Esophagus muscularis mucosa (tissue), 4 donors: ENCODE data around the gene PTX4. TPM values are rescaled to one million over a fixed set of nuclear protein-coding genes. Genes with fewer than 3 reads are reported as not detected.
A peak's percentile ranks its signal among the peaks of the same experiment; 100 is the strongest.

ENCODE experiments used
- DNase-seq: peaks from one replicate; pipeline ENCODE4 v3.0.0-alpha.2; 2017; ENCODE audit errors: extremely low spot score
- H3K27ac ChIP-seq, 4 donors: fragments of 200-600 bp; sonication (generic); replicated peaks in 1 of 4; 1 replicate in 3 of 4; 2 replicates in 1 of 4; pipeline ENCODE4 v1.5.1; 2016 to 2019; ENCODE audit warnings: mild to moderate bottlenecking in 1 of 4
- H3K27me3 ChIP-seq, 4 donors: fragments of 200-600 bp; sonication (generic); one replicate each; pipeline versions ENCODE4 v1.5.1 to v1.6.0; 2016 to 2019
- H3K36me3 ChIP-seq, 4 donors: fragments of 200-600 bp; sonication (generic); one replicate each; pipeline ENCODE4 v1.5.1; 2016 to 2019
- H3K4me1 ChIP-seq, 4 donors: fragments of 200-600 bp; sonication (generic); one replicate each; pipeline ENCODE4 v1.5.1; 2016 to 2019
- H3K4me3 ChIP-seq, 4 donors: fragments of 200-600 bp; sonication (generic); 1 replicate in 2 of 4; 2 replicates in 2 of 4; pipeline ENCODE4 v1.5.1; 2016 to 2019; ENCODE audit warnings: mild to moderate bottlenecking in 4 of 4, moderate library complexity in 1 of 4
- H3K9me3 ChIP-seq, 4 donors: fragments of 200-600 bp; sonication (generic); 1 replicate in 3 of 4; 2 replicates in 1 of 4; pipeline ENCODE4 v1.5.1; 2016 to 2019
- EP300 ChIP-seq: sonication (generic); formaldehyde crosslinking; IDR thresholded peaks from one replicate; pipeline ENCODE4 v1.6.1; 2017; ENCODE audit warnings: antibody characterized with exemption
- POLR2A ChIP-seq: fragments of 450-650 bp; IDR thresholded peaks from one replicate; pipeline ENCODE4 v1.6.1; 2017; ENCODE audit warnings: antibody characterized with exemption, moderate library complexity, mild to moderate bottlenecking, low read depth
- POLR2AphosphoS5 ChIP-seq, 2 donors: sonication (generic); formaldehyde crosslinking; IDR thresholded peaks; one replicate each; pipeline ENCODE4 v1.6.1; 2017; ENCODE audit warnings: antibody characterized with exemption in 2 of 2
- WGBS: methylation state at CpG from one replicate; pipeline ENCODE4 v1.1.5; 2018; 5-methylcytosine and 5-hydroxymethylcytosine counted together
- intact Hi-C: fragments of 100-400 bp; cut with DNase I; formaldehyde crosslinking; loops from one replicate; pipeline ENCODE4 v1.15.1; 2023
- total RNA-seq, 4 donors: library from RNA; depleted of rRNA; stranded (reverse); fragments of >200 nt; gene quantifications; one replicate each; pipeline versions ENCODE4 v1.1.0 to v1.2.1, GENCODE V29; 2016
- TF ChIP-seq, protein P1 (sequence below), 3 experiments: fragments of 200-600 bp in 2 of 3; fragments of 450-650 bp in 1 of 3; sonication (generic) in 2 of 3; IDR thresholded peaks; one replicate each; pipeline ENCODE4 v1.5.1; 2017 to 2019; ENCODE audit warnings: antibody characterized with exemption in 3 of 3, mild to moderate bottlenecking in 2 of 3, moderate library complexity in 1 of 3

The PTX4 gene
- total RNA-seq, 4 donors from 2014 or later, result 0.39 to 0.75 (median 0.66) TPM; not detected in 1

DNA sequence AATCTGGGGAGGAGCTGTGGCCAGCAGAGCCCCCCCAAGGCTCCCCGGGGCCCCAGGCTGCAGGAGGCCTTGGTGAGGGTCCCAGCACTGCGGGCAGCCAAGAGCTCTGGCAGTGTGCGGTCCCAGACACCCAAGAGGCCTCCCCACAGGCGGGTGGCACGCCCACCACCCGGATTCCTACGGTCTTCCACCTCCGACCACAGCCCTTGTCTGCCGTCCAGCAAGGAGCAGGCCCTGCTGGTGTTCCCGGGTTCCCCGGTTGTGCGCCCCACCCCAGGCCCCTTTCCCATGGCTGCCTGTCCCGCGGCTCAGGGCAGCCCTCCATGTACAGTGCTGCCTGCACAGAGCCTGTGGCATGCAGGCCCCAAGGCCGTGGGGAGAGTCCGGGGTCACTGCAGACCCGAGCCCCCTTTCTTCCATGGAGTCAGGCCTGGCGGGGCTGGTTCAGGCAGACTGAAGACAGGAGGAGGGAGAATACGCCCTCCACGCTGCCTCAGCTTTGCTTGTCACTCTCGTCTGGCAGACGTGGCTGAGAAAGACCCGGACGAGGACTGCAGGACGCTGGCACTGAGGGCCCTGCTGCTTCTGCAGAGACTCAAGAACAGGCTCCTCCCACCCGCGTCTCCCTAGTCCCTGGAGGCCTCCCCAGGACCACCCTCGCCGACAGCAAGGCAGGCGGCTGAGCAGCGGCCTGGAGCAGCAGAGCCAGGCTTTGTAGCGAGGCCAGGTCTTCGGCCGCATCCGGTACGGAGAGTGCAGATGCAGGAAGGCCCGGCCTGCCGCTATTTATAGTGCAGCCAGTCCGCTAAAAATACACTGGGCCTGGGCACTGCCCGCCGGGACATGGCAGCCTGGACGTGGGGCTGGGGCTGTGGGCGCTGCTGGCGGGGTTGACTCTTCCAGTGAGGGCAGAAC, 20.8 kb upstream of the PTX4 start:
- 88% methylated on average over 16 of the region's 44 CpGs for WGBS
- intact Hi-C loops, result no loop called here
- peak overlapping the region; percentile 55 to 74 (median 66) for H3K27ac ChIP-seq
- H3K27me3 ChIP-seq, result no peaks in the 10 kb centered on the region
- peaks cover 16 to 24% (median 21%) of the 10 kb centered on the region in 4 donors for H3K4me1 ChIP-seq
- peaks cover 0 to 5% (median 0%) of the 10 kb centered on the region in 4 donors for H3K9me3 ChIP-seq
- TF ChIP-seq, protein P1, sequence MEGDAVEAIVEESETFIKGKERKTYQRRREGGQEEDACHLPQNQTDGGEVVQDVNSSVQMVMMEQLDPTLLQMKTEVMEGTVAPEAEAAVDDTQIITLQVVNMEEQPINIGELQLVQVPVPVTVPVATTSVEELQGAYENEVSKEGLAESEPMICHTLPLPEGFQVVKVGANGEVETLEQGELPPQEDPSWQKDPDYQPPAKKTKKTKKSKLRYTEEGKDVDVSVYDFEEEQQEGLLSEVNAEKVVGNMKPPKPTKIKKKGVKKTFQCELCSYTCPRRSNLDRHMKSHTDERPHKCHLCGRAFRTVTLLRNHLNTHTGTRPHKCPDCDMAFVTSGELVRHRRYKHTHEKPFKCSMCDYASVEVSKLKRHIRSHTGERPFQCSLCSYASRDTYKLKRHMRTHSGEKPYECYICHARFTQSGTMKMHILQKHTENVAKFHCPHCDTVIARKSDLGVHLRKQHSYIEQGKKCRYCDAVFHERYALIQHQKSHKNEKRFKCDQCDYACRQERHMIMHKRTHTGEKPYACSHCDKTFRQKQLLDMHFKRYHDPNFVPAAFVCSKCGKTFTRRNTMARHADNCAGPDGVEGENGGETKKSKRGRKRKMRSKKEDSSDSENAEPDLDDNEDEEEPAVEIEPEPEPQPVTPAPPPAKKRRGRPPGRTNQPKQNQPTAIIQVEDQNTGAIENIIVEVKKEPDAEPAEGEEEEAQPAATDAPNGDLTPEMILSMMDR (IDR thresholded peaks at IDR 0.05), result no peak
- TF ChIP-seq POLR2AphosphoS5 (IDR thresholded peaks at IDR 0.05), result peak; percentile 54 to 64
- H3K4me3 ChIP-seq, result no peak overlapping the region
- H3K36me3 ChIP-seq, result peaks cover 7 to 89% (median 66%) of the 10 kb centered on the region in 4 donors
- no peak for DNase-seq

DNA sequence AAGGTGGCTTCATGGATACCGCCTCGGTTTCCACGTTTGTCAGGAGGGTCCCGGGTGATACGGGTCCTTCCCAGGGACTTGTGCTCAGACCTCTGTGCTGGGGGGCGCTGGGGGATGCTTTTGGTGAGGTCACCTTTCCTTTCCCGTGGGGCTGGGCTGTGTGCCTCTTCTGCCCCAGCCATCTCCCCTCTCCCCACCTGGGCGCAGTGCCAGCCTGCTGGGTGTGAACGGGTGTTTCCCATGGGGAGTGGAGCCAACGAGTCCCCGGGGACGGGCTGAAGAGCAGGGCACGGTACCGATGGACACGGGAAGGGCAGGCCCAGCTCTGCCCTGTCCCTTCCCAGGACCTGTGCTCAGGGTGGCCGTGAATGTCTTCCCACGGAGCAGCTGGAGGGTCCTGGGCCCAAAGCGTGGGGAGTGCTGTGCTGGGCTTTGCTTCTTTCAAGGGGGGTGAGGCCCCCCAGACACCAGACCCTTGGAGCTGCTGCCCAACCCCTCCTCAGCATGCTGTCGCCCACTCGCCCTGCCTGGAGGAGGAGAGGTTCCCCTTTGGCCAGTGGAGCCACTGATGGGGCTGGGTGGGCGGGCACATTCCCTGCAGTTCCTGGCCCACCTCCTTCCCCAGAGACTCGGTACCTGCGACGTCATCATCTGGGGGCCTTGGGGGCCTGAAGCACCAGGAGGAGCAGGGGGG, 19.9 kb upstream of the PTX4 start:
- 89% methylated on average over 13 of the region's 24 CpGs for WGBS
- TF ChIP-seq POLR2AphosphoS5 (IDR thresholded peaks at IDR 0.05), result no peak
- TF ChIP-seq, protein P1 (IDR thresholded peaks at IDR 0.05), result no peak
- no peak for TF ChIP-seq POLR2A
- no peak for TF ChIP-seq EP300
- intact Hi-C loops, result no loop called here
- Histone ChIP-seq H3K36me3 (peaks cover 7 to 85% (median 69%) of the 10 kb centered on the region in 4 donors), H3K4me1 (peaks cover 16 to 24% (median 21%) of the 10 kb centered on the region in 4 donors), H3K9me3 (no peaks in the 10 kb centered on the region), H3K27me3 (no peaks in the 10 kb centered on the region), H3K27ac (peak overlapping the region in 3 of 4 donors; percentile 55 to 74 (median 67)), H3K4me3 (no peak overlapping the region)
- no peak for DNase-seq

DNA sequence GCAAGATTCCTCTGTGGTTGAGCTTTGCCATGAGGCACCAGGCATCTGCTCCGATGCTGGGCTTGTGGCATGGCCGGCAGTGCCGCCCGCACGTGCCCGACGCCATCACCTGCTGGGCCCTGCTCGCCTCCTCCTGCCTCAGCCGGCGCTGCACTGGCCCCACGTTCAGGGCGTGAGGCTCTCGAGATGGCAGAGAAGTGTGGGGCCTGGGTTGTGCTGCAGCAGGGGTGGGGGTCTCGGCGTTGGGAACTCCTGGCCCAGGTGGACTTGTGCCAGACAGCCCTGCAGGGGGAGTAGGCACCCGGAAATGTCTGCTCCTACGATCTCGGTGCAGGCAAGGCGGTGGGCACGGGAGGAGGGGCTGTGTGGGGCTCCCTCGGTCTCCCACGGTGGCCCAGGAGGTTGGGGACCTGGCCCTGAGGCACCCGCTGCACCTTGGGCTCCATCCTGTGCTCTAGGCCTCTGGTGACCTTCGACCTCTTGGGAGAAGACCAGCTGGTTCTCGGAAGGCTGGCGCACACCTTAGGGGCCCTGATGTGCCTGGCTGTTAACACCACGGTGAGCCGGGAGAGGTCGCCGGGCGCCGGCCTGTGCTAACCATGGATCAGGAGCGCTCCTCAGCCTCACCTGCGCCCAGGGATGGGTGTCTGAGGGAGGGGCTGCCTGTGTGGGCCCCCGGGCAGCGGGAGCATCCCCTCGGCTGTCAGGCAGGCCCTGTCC, 17.9 kb upstream of the PTX4 start:
- 89% methylated on average over 5 of the region's 37 CpGs for WGBS
- H3K27me3 ChIP-seq, result no peaks in the 10 kb centered on the region
- peaks cover 25 to 95% (median 87%) of the 10 kb centered on the region in 4 donors for H3K36me3 ChIP-seq
- intact Hi-C loops, result no loop called here
- H3K4me1 ChIP-seq, result peaks cover 16 to 23% (median 19%) of the 10 kb centered on the region in 4 donors
- TF ChIP-seq POLR2A (no peak), EP300 (no peak), POLR2AphosphoS5 (IDR thresholded peaks at IDR 0.05) (no peak)
- TF ChIP-seq, protein P1 (IDR thresholded peaks at IDR 0.05), result no peak
- H3K27ac ChIP-seq, result no peak overlapping the region
- H3K9me3 ChIP-seq, result no peaks in the 10 kb centered on the region
- no peak for DNase-seq
- no peak overlapping the region for H3K4me3 ChIP-seq

DNA sequence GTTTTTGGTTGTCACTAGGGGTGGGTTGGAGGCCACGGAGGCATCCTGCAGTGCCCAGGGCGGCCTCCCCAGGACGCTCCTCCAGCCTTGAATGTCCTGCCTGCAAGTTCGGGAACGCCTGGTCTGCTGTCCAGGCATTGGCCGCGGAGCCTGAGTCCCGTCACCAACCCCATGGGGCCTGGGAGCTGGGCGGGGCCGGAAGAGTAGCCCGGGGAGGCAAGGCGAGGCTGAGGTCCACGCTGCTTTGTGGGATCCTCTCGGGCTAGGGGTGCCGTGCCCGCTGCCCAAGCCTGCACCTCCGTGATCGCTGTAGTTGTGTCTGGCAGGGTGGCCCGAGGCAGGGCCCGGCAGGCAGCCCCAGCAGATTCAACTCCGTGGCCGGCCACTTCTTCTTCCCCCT, 17.2 kb upstream of the PTX4 start:
- peaks cover 16 to 23% (median 19%) of the 10 kb centered on the region in 4 donors for H3K4me1 ChIP-seq
- TF ChIP-seq POLR2AphosphoS5 (IDR thresholded peaks at IDR 0.05) (no peak), EP300 (no peak), POLR2A (no peak)
- TF ChIP-seq, protein P1 (IDR thresholded peaks at IDR 0.05), result no peak
- 93% methylated on average over 3 of the region's 22 CpGs for WGBS
- H3K9me3 ChIP-seq, result no peaks in the 10 kb centered on the region
- intact Hi-C loops, result no loop called here
- DNase-seq, result no peak
- H3K36me3 ChIP-seq, result peaks cover 31 to 95% (median 87%) of the 10 kb centered on the region in 4 donors
- no peaks in the 10 kb centered on the region for H3K27me3 ChIP-seq
- no peak overlapping the region for H3K4me3 ChIP-seq
- no peak overlapping the region for H3K27ac ChIP-seq
